A549 treated with CpdA at 1 μM for 4 hours (cell line): ENCODE results near the gene SLC16A4. TPM values are rescaled to one million over a fixed set of nuclear protein-coding genes. Genes with fewer than 3 reads are reported as not detected.

Experiments used
- total RNA-seq: library from RNA; stranded (reverse); fragments of 200-300 nt; extraction: Qiagen RNA extraction; gene quantifications from 5 replicates; pipeline ENCODE4 v1.2.3, GENCODE V29; 2022; ENCODE audit warnings: low read depth

Gene SLC16A4
- 26.5 to 40.2 TPM (median 37.4 TPM) in 5 replicates for total RNA-seq

GRCh38 chr1:110390692-110391245, at the start of gene SLC16A4:
Gene SLC16A4 (minus strand): TSS chr1:110391026. CDS start chr1:110389323, 1,703 bp downstream.

DNA sequence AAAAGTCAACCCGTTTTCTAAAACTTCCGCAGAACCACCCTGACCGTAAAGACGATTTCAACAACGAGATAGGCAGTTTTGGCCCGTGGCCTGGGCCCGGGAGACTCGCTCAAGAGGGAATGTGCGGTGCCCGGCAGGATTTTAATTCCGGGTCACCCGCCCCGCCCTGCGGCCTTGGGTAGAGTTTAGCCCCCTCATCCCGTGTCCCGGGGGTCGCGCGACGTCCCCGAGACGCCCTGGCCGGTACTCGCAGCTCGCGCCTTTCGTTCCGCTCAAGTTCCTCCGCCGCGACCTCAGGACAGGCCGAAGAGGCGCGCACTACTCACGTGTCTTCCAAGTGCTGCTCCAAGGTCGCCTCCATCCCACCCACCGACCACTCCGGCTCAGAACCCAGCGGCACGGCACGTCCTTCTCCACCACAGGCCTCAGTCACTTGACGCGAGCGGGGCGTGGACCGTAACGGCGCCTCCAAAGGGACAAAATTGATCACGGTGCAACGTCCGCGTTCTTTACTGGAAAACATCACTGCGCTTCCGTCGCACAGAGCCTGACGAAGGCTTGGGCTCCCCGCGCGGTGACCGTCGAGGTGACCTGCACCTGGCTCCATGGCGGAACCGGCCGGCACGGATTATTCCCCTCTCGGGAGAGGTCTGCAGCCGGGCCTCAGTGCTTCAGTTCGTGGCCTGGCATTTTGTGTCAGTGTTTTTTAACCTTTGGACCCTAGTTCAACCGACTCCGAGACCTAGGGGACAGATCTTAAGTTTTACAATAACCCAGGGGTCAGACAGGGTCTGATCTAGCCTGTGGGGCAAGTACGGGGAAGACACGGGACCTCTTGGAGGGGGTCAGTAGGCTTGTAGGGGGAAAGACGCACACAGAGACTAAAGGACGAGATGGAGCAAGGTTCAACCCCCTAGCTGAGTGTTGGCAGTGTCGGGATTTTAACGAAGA, 16.7 kb upstream of the SLC16A4 start, which contains the start of gene LAMTOR5:
LAMTOR5 (minus strand) TSS at position 435 of the 951 bp plus-strand sequence; CDS start at position 361, 74 bp downstream.

DNA sequence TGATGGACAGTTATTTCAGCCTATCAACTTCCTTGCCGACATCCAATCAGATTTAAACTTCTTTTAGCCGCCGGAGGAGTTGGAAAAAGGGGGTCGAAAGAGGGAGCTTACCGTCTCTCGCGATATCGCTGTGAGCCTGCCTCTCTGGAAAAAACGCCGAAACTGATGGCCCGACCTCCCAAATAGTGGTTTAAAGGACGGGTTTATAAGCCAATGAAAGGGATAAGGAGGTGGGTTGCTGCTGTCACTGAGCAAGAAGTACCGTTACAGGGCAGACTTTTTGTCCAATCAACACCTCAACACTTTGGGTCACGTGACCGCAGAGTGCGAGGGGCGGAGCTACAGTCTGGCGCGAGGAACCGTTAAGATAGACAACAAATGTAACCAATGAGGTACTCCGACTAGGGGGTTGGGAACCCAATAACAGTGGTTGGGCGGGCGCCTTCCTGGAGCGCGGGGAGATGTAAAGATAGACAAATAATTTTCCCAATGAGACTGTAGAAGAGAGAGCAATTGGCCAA, 51.9 kb downstream of the SLC16A4 start, which contains the start of gene RBM15:
RBM15 (plus strand) TSS at position 492 of the 521 bp plus-strand sequence; CDS start at position 521, 29 bp downstream.

Other genes with a start within 250 kb of the SLC16A4 start
- gene SLC6A17, start 240.5 kb downstream of the SLC16A4 start, total RNA-seq: 5.2 to 6.8 TPM (median 5.8 TPM) in 5 replicates
- 2.2 to 4.4 TPM (median 4.0 TPM) in 5 replicates for gene KCNC4, start 180.7 kb downstream of the SLC16A4 start, total RNA-seq
- 8.7 to 9.8 TPM (median 8.9 TPM) in 5 replicates for gene RBM15, start 51.6 kb downstream of the SLC16A4 start, total RNA-seq
- 173 to 192 TPM (median 187 TPM) in 5 replicates for gene LAMTOR5, start 16.7 kb upstream of the SLC16A4 start, total RNA-seq
- gene PROK1, start 60.1 kb upstream of the SLC16A4 start, total RNA-seq: not detected in 5 replicates
- gene KCNA10, start 128.1 kb upstream of the SLC16A4 start, total RNA-seq: not detected in 5 replicates
- 0.01 to 0.05 TPM (median 0.03 TPM) in 3 of 5 replicates, not detected in the others for gene KCNA2, start 215.3 kb upstream of the SLC16A4 start, total RNA-seq